GM12878 (cell line): ENCODE measurements around the gene SHC2. TPM values are rescaled to one million over a fixed set of nuclear protein-coding genes. Genes with fewer than 3 reads are reported as not detected.

Experiments
- ATAC-seq: fragments of 200-7000 bp; cut with Tn5 transposase; 3 replicates; pipeline ENCODE4 v1.9.1; 2020; ENCODE audit warnings: mild to moderate bottlenecking, moderate library complexity
- Bru-seq: library from RNA; stranded (reverse); fragments of 400-500 nt; gene quantifications from one replicate; lab custom pipeline; 2021; lab: Mats Ljungman, UMichigan
- BruChase-seq, 2 experiments: library from RNA; stranded (reverse); fragments of 400-500 nt; gene quantifications; one replicate each; lab custom pipeline; 2021; lab: Mats Ljungman, UMichigan
- BruUV-seq: library from RNA; stranded (reverse); fragments of 400-500 nt; replicated peaks from 2 replicates; lab custom pipeline; 2021; lab: Mats Ljungman, UMichigan
- CTCF ChIA-PET: fragments of 300-600 bp; sonication (Branson Sonifier 250); formaldehyde crosslinking; extraction: SDS; loops from one replicate; lab custom pipeline; 2021; ENCODE audit warnings: inconsistent platforms; lab: Yijun Ruan, JAX
- POLR2A ChIA-PET: fragments of 350-600 bp; formaldehyde crosslinking; extraction: SDS; loops from one replicate; lab custom pipeline; 2021; ENCODE audit warnings: inconsistent platforms; lab: Charles Lee
- RAD21 ChIA-PET: fragments of 300-600 bp; sonication (Branson Sonifier 250); formaldehyde crosslinking; loops from one replicate; lab custom pipeline; 2023; ENCODE audit warnings: antibody characterized with exemption; ENCODE audit not compliant: unreplicated experiment; lab: Charles Lee
- SMC1A ChIA-PET: fragments of 300-600 bp; sonication (Branson Sonifier 250); formaldehyde crosslinking; loops from one replicate; lab custom pipeline; 2023; ENCODE audit not compliant: unreplicated experiment, uncharacterized antibody; lab: Charles Lee
- DNase-seq: peaks from one replicate; pipeline ENCODE4 v3.0.0-alpha.2; 2011; ENCODE audit warnings: low read depth, low spot score
- FAIRE-seq: peaks from 3 replicates; lab custom pipeline; 2011; peaks lifted over from hg19 to GRCh38; lab: Jason Lieb, UNC
- H2AFZ ChIP-seq: 2 replicates; pipeline ENCODE4 v1.6.0; 2011; ENCODE audit warnings: low read depth, low read length, control low read depth; ENCODE audit not compliant: control insufficient read depth
- H3K27ac ChIP-seq: 2 replicates; pipeline ENCODE4 v1.5.1; 2011; ENCODE audit warnings: control low read depth; ENCODE audit not compliant: control insufficient read depth, insufficient read depth
- H3K27me3 ChIP-seq, 2 experiments: replicated peaks in 1 of 2; 2 replicates each; pipeline versions ENCODE4 v1.6.0 to v1.6.1; 2011; ENCODE audit warnings: low read length in 1 of 2; ENCODE audit not compliant: control insufficient read depth in 2 of 2, insufficient read depth in 2 of 2
- H3K36me3 ChIP-seq, 2 experiments: 2 replicates each; pipeline ENCODE4 v1.5.1; 2011; ENCODE audit warnings: low read length in 1 of 2; ENCODE audit not compliant: control insufficient read depth in 2 of 2, insufficient read depth in 2 of 2
- H3K4me1 ChIP-seq: 2 replicates; pipeline ENCODE4 v1.6.1; 2011; ENCODE audit warnings: mild to moderate bottlenecking, low read length, moderate library complexity, mixed read lengths; ENCODE audit not compliant: control insufficient read depth, insufficient read depth
- H3K4me2 ChIP-seq: 2 replicates; pipeline ENCODE4 v1.6.0; 2011; ENCODE audit warnings: control low read depth; ENCODE audit not compliant: control insufficient read depth, insufficient read depth
- H3K4me3 ChIP-seq: fragments of 200-600 bp; sonication (generic); 2 replicates; pipeline ENCODE4 v1.5.1; 2016
- H3K79me2 ChIP-seq: 2 replicates; pipeline ENCODE4 v1.6.0; 2011; ENCODE audit warnings: low read length; ENCODE audit not compliant: control insufficient read depth, insufficient read depth
- H3K9ac ChIP-seq: 2 replicates; pipeline ENCODE4 v1.8.0; 2011; ENCODE audit warnings: low read length, control low read depth, mixed read lengths; ENCODE audit not compliant: control insufficient read depth, insufficient read depth
- H3K9me3 ChIP-seq: replicated peaks from 3 replicates; pipeline ENCODE4 v1.5.1; 2011; ENCODE audit warnings: mild to moderate bottlenecking, low read length; ENCODE audit not compliant: control insufficient read depth, insufficient read depth
- H4K20me1 ChIP-seq: 2 replicates; pipeline ENCODE4 v1.6.0; 2011; ENCODE audit not compliant: control insufficient read depth, insufficient read depth
- KLF5 ChIP-seq: fragments of 450-650 bp; IDR thresholded peaks from 2 replicates; pipeline ENCODE4 v1.6.1; 2014; ENCODE audit warnings: mild to moderate bottlenecking; ENCODE audit not compliant: partially characterized antibody
- RUNX3 ChIP-seq: IDR thresholded peaks from 2 replicates; pipeline ENCODE4 v1.6.1; 2012; ENCODE audit warnings: low read length, inconsistent platforms
- WGBS: methylation state at CpG from one replicate; pipeline ENCODE4 v1.1.6; 2016; ENCODE audit warnings: low lambda C conversion rate; ENCODE audit not compliant: insufficient replicate concordance, insufficient coverage; ENCODE audit errors: missing lambda C conversion rate; 5-methylcytosine and 5-hydroxymethylcytosine counted together
- in situ Hi-C: fragments of 300-500 bp; cut with MboI; formaldehyde crosslinking; loops from 9 replicates; pipeline ENCODE4 v1.14.3; 2018; ENCODE audit warnings: mixed read lengths
- intact Hi-C: fragments of 100-400 bp; cut with micrococcal nuclease; formaldehyde crosslinking; loops from one replicate; pipeline ENCODE4 v1.14.2; 2022; ENCODE audit not compliant: unreplicated experiment
- long read RNA-seq, 2 experiments: library from polyadenylated mRNA; unstranded; transcript quantifications; one replicate each; pipeline ENCODE4 v2.0.0, GENCODE V29; 2019 to 2020
- polyA minus RNA-seq, 3 experiments: library from RNA; depleted of rRNA, polyadenylated mRNA; stranded (reverse); fragments of >200 nt; gene quantifications; 2 replicates each; pipeline ENCODE4 v1.2.3, GENCODE V29; 2011
- polyA plus RNA-seq, 11 experiments: library from polyadenylated mRNA; depleted of rRNA in 4 of 11; unstranded in 6 of 11; stranded (reverse) in 5 of 11; fragments of >200 nt; fragmentation: Nextera tagmentation in 4 of 11; fragmentation: Illumina TruSeq in 1 of 11; extraction: Ambion mirVana in 4 of 11; extraction: Trizol in 1 of 11; gene quantifications; 1 replicate in 1 of 11; 2 replicates in 10 of 11; pipeline versions ENCODE4 v1.2.1 to v1.2.3, GENCODE V29; 2011 to 2016; ENCODE audit warnings: inconsistent platforms in 2 of 11, missing spikeins in 2 of 11, low read depth in 1 of 11
- total RNA-seq, 4 experiments: library from RNA; depleted of rRNA in 3 of 4; stranded (reverse); fragments of >200 nt in 3 of 4; fragmentation: Illumina TruSeq in 1 of 4; extraction: Trizol in 1 of 4; gene quantifications; 2 replicates each; pipeline versions ENCODE4 v1.2.1 to v1.2.3, GENCODE V29; 2013 to 2021
- TF ChIP-seq, protein P1 (sequence below): IDR thresholded peaks from 2 replicates; pipeline ENCODE4 v1.6.1; 2012; ENCODE audit warnings: low read depth, low read length, improper control_type of control experiment
- TF ChIP-seq, protein P2 (sequence below), 3 experiments: IDR thresholded peaks in 2 of 3; conservative IDR thresholded peaks in 1 of 3; 2 replicates each; pipeline ENCODE4 v1.5.1; 2011; ENCODE audit warnings: low read depth in 3 of 3, low read length in 3 of 3, mild to moderate bottlenecking in 3 of 3, control low read depth in 2 of 3, moderate library complexity in 2 of 3, inconsistent platforms in 1 of 3, mixed read lengths in 1 of 3; ENCODE audit not compliant: control insufficient read depth in 2 of 3, insufficient read depth in 1 of 3; ENCODE audit errors: extremely low read depth in 1 of 3

SHC2 gene, protein sequence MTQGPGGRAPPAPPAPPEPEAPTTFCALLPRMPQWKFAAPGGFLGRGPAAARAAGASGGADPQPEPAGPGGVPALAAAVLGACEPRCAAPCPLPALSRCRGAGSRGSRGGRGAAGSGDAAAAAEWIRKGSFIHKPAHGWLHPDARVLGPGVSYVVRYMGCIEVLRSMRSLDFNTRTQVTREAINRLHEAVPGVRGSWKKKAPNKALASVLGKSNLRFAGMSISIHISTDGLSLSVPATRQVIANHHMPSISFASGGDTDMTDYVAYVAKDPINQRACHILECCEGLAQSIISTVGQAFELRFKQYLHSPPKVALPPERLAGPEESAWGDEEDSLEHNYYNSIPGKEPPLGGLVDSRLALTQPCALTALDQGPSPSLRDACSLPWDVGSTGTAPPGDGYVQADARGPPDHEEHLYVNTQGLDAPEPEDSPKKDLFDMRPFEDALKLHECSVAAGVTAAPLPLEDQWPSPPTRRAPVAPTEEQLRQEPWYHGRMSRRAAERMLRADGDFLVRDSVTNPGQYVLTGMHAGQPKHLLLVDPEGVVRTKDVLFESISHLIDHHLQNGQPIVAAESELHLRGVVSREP
- total RNA-seq (2013; cell fraction: nucleolus; rRNA removed) = not detected in 2 replicates
- total RNA-seq (2014; rRNA removed) (not detected in 2 replicates), total RNA-seq (2014; rRNA removed; fragmentation: Illumina TruSeq; extraction: Trizol) (not detected in 2 replicates), total RNA-seq (2021) (0.08 TPM in 1 of 2 replicates, not detected in the other), polyA plus RNA-seq (2011; rRNA removed) (not detected in 2 replicates), polyA plus RNA-seq (2014; fragmentation: Illumina TruSeq; extraction: Trizol) (not detected in 2 replicates), polyA plus RNA-seq (2014; fragmentation: Nextera tagmentation; extraction: Ambion mirVana) (not detected), polyA plus RNA-seq (2014; rRNA removed) (not detected in 2 replicates), polyA plus RNA-seq (2016; fragmentation: Nextera tagmentation; extraction: Ambion mirVana) (not detected), polyA minus RNA-seq (2011; rRNA and poly(A)+ RNA removed) (not detected in 2 replicates), Bru-seq, nascent RNA (percentile 11 among the genes with signal in this experiment), BruChase-seq, experiment 1, labeled RNA remaining after a 6-hour chase (percentile 5 among the genes with signal in this experiment), BruChase-seq, experiment 2, labeled RNA remaining after a 2-hour chase (percentile 6 among the genes with signal in this experiment)
- polyA plus RNA-seq (2011; ENCODE audit: low read depth) = not detected
- not detected in 2 replicates for polyA plus RNA-seq (2011; cell fraction: cytosol; rRNA removed)
- polyA plus RNA-seq (2011; cell fraction: nucleus; rRNA removed) = not detected in 2 replicates
- not detected in 2 replicates for polyA plus RNA-seq (2012)
- not detected in 2 replicates for polyA minus RNA-seq (2011; cell fraction: cytosol; rRNA and poly(A)+ RNA removed)
- not detected in 2 replicates for polyA minus RNA-seq (2011; cell fraction: nucleus; rRNA and poly(A)+ RNA removed)
- long read RNA-seq, experiment 1 = 0 reads
- long read RNA-seq, experiment 2 = 0 reads

DNA sequence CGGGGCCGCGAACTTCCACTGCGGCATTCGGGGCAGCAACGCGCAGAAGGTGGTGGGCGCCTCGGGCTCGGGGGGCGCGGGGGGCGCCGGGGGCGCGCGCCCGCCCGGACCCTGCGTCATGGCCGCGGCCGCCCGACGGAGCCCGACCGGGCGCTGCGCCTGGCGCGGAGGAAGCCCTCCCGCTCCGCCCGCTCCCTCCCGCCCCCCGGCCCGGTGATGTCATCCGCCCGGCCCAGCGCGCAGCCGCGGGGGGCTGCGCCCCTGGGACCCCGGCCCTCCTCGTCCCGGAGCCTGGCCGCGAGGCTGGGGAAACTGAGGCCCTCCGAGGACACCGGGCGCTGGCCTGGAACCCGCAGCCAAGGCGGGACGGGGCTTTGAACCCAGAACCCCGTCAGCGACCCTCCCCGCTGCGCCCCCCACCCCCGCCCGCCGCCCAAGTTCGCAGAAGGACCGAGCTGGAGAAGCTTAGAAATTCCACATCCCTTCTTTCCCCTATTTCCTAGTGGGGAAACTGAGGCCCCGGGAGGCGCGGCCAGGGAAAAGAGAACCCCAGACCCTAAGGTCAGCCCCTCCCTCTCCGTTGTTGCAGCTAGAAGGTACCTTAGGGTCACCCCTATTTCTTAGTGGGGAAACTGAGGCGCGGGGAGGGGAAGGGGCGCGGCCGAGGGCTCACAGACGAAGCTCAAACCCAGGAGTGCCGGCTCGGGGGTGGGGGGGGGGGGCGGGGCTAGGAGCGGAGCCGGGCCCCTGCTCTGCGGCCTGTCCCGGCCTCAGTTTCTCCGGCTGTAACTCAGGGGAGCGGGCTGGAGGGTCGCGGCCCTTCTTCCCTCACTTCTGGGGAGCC, at the start of gene SHC2:
TSS of gene SHC2 (minus strand) at position 157 of the 844 bp plus-strand sequence. CDS start at position 120, 37 bp downstream.
- 26% methylated on average over 21 of the region's 85 CpGs for WGBS
- FAIRE-seq = no peak
- in situ Hi-C loops (no loop called here), intact Hi-C loops (no loop called here)
- ATAC-seq = no peak
- no peaks in the 10 kb centered on the region for H3K27me3 ChIP-seq
- no peaks in the 10 kb centered on the region for H3K4me1 ChIP-seq
- ChIA-PET RAD21 (no interaction called here), POLR2A (no interaction called here), CTCF (no interaction called here), SMC1A (no interaction called here)
- TF ChIP-seq, protein P1, sequence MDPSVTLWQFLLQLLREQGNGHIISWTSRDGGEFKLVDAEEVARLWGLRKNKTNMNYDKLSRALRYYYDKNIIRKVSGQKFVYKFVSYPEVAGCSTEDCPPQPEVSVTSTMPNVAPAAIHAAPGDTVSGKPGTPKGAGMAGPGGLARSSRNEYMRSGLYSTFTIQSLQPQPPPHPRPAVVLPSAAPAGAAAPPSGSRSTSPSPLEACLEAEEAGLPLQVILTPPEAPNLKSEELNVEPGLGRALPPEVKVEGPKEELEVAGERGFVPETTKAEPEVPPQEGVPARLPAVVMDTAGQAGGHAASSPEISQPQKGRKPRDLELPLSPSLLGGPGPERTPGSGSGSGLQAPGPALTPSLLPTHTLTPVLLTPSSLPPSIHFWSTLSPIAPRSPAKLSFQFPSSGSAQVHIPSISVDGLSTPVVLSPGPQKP = no peak
- TF ChIP-seq, protein P2, sequence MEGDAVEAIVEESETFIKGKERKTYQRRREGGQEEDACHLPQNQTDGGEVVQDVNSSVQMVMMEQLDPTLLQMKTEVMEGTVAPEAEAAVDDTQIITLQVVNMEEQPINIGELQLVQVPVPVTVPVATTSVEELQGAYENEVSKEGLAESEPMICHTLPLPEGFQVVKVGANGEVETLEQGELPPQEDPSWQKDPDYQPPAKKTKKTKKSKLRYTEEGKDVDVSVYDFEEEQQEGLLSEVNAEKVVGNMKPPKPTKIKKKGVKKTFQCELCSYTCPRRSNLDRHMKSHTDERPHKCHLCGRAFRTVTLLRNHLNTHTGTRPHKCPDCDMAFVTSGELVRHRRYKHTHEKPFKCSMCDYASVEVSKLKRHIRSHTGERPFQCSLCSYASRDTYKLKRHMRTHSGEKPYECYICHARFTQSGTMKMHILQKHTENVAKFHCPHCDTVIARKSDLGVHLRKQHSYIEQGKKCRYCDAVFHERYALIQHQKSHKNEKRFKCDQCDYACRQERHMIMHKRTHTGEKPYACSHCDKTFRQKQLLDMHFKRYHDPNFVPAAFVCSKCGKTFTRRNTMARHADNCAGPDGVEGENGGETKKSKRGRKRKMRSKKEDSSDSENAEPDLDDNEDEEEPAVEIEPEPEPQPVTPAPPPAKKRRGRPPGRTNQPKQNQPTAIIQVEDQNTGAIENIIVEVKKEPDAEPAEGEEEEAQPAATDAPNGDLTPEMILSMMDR (IDR thresholded peaks at IDR 0.05 in 2 of 3, conservative IDR thresholded peaks at IDR 0.05 in 1 of 3; ENCODE audit: control insufficient read depth in 2 of 3, extremely low read depth in 1 of 3, insufficient read depth in 1 of 3, low read depth in 3 of 3, low read length in 3 of 3) = no peak
- TF ChIP-seq KLF5 (no peak), RUNX3 (no peak)
- H3K4me3 ChIP-seq = no peak within 1 kb of the TSS
- H3K9ac ChIP-seq = no peak within 1 kb of the TSS
- no peaks in the 10 kb centered on the region for H4K20me1 ChIP-seq
- no peak within 1 kb of the TSS for H3K4me2 ChIP-seq
- no peaks in the 10 kb centered on the region for H3K79me2 ChIP-seq
- no peaks in the 10 kb centered on the region for H3K36me3 ChIP-seq
- no peaks in the 10 kb centered on the region for H3K9me3 ChIP-seq
- BruUV-seq = no TSS peak
- no peak for DNase-seq
- no peak within 1 kb of the TSS for H2AFZ ChIP-seq
- no peak within 1 kb of the TSS for H3K27ac ChIP-seq
